D721Med (cell line): ENCODE results near the gene PHF3.

Experiments
- DNase-seq: peaks from one replicate; pipeline ENCODE4 v3.0.0; 2011; ENCODE audit warnings: low spot score; ENCODE audit not compliant: insufficient read length
- FAIRE-seq: peaks from 2 replicates; lab custom pipeline; 2011; peaks lifted over from hg19 to GRCh38; lab: Jason Lieb, UNC
- TF ChIP-seq, protein P1 (sequence below): IDR thresholded peaks from 2 replicates; pipeline ENCODE4 v1.5.1; 2012; ENCODE audit warnings: mild to moderate bottlenecking, control low read depth; ENCODE audit not compliant: insufficient read depth; ENCODE audit errors: missing control alignments

PHF3 gene, protein sequence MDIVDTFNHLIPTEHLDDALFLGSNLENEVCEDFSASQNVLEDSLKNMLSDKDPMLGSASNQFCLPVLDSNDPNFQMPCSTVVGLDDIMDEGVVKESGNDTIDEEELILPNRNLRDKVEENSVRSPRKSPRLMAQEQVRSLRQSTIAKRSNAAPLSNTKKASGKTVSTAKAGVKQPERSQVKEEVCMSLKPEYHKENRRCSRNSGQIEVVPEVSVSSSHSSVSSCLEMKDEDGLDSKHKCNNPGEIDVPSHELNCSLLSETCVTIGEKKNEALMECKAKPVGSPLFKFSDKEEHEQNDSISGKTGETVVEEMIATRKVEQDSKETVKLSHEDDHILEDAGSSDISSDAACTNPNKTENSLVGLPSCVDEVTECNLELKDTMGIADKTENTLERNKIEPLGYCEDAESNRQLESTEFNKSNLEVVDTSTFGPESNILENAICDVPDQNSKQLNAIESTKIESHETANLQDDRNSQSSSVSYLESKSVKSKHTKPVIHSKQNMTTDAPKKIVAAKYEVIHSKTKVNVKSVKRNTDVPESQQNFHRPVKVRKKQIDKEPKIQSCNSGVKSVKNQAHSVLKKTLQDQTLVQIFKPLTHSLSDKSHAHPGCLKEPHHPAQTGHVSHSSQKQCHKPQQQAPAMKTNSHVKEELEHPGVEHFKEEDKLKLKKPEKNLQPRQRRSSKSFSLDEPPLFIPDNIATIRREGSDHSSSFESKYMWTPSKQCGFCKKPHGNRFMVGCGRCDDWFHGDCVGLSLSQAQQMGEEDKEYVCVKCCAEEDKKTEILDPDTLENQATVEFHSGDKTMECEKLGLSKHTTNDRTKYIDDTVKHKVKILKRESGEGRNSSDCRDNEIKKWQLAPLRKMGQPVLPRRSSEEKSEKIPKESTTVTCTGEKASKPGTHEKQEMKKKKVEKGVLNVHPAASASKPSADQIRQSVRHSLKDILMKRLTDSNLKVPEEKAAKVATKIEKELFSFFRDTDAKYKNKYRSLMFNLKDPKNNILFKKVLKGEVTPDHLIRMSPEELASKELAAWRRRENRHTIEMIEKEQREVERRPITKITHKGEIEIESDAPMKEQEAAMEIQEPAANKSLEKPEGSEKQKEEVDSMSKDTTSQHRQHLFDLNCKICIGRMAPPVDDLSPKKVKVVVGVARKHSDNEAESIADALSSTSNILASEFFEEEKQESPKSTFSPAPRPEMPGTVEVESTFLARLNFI (N-terminal part only)

DNA sequence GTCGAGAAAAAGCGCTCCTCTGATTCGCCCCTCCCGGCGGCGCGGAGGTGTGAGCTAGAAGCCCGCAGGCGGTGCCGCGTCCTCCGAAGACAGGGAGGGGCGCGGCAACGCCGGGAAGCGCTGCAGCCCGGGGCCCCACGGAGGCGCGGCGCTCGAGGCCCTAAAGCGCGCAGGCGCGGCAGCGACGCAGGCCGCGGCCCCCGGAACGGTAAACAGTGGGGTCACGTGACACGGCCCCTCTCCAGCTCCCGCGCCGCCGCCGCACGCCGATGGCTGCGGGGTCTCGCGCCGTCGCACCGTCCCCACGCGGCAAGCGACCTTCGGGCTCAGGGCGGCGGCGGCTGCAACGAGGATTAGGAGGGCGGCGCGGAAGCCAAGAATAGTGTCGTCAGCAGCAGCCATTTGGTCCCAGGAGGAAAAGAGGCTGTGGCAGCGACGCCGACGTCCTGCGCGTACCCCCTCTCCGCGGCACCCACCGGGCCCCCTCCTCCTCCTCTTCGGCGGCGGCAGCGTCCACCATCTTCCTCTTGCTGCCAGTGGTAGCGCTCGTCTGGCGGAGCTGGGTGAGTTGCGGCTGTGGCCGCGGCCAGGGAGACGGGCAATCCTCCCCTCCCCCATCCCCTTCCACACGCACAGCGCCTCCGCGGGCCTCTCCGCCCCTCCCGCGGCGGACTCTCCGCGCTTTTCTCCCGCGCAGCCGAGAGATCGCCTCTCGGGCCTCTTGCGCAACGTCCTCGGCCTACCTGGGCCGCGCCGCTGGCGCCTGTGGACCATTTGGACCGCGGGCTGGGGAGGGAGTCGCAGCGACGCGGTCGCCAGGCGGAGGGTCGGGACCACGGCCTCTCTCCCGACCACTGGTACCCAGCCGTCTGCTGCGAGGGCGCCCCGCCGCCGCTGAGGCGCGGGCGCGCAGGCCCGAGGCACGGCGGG is at the start of gene PHF3:
Gene PHF3, plus strand, starts transcription at position 215 of the 930 bp plus-strand sequence. CDS start 10,750 bp downstream, outside the sequence.
- TF ChIP-seq, protein P1, sequence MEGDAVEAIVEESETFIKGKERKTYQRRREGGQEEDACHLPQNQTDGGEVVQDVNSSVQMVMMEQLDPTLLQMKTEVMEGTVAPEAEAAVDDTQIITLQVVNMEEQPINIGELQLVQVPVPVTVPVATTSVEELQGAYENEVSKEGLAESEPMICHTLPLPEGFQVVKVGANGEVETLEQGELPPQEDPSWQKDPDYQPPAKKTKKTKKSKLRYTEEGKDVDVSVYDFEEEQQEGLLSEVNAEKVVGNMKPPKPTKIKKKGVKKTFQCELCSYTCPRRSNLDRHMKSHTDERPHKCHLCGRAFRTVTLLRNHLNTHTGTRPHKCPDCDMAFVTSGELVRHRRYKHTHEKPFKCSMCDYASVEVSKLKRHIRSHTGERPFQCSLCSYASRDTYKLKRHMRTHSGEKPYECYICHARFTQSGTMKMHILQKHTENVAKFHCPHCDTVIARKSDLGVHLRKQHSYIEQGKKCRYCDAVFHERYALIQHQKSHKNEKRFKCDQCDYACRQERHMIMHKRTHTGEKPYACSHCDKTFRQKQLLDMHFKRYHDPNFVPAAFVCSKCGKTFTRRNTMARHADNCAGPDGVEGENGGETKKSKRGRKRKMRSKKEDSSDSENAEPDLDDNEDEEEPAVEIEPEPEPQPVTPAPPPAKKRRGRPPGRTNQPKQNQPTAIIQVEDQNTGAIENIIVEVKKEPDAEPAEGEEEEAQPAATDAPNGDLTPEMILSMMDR = no peak
- FAIRE-seq (no peak), DNase-seq (peak; percentile 52)

DNA sequence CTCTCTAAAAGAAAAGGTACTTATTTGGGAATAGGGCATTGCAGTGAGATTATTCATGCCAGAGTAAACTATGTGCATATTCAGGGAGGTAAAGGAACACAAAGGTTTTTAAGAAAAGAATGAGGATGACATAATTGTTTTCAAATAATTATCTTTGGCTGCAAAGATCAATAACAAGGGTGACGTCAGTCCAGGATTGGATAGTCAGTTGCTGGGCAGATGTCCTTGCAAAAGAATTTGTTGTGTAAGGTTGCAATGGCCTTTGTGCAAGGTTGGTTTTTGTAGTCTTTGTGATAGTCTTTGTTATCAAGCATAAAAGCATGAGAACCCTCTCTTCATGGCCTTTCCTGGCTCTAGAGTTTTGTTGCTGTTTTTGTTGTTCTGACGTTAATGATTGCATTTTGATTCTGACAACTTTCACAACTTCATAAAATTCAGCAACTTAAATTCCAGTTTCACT is 45.6 kb upstream of the PHF3 start:
- DNase-seq (no peak), FAIRE-seq (peak; percentile 11)
- TF ChIP-seq, protein P1 = no peak

DNA sequence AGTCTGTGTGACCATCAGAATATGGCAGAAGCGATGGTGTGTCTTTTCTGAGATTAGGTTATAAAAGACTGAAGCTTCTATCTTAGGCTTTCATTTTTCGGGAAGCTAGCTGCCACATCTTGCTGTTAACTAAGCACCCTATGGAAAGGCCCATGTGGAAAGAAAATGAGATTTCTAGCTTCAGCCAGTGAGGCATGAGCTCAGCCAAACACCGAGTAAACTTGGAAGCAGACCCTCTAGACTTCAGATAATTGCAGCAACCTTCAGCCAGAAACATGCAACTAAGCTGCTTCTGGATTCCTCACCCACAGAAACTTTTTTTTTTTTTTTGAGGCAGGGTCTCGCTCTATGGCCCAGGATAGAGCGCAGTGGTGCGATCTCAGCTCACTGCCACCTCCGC is 42.7 kb upstream of the PHF3 start:
- no peak for FAIRE-seq
- TF ChIP-seq, protein P1 = no peak
- DNase-seq = no peak

DNA sequence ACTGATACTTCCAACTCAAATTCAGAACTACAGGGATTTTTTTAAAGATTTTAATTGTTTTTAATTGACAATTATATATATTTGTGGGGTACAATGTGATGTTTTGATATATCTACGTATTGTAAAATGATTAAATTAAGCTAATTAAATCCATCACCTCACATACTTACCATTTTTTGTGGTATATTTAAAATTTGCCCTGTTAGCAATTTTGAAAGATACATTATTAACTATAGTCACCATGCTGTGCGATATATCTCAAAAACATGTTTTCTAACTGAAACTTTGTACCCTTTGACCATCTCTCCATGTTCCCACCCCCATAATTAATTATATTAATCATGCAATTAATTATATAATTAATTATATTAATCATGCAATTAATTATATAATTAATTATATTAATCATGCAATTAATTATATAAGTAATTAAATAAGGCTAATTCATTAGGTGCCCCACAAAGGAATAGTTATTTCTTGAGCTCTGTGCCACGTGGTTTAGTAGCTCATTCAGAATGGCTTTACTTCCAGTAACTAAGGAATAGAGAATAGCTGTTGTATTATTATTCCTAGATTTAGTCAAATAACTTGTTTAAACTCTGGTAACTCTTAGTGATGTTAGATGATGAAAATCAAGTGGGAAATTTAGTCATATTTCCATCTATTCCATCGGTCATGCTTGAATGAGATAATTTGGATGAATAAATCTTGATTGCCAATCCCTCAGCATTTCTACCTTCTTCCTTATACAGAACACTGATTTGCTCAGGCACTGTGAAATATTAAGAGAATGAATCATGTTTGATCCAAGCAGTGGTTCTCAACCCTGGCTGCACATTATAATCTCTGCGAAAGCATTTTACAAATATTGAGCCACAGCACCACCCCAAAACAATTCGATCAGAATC is 38.2 kb upstream of the PHF3 start:
- no peak for FAIRE-seq
- DNase-seq = no peak
- TF ChIP-seq, protein P1 = no peak

DNA sequence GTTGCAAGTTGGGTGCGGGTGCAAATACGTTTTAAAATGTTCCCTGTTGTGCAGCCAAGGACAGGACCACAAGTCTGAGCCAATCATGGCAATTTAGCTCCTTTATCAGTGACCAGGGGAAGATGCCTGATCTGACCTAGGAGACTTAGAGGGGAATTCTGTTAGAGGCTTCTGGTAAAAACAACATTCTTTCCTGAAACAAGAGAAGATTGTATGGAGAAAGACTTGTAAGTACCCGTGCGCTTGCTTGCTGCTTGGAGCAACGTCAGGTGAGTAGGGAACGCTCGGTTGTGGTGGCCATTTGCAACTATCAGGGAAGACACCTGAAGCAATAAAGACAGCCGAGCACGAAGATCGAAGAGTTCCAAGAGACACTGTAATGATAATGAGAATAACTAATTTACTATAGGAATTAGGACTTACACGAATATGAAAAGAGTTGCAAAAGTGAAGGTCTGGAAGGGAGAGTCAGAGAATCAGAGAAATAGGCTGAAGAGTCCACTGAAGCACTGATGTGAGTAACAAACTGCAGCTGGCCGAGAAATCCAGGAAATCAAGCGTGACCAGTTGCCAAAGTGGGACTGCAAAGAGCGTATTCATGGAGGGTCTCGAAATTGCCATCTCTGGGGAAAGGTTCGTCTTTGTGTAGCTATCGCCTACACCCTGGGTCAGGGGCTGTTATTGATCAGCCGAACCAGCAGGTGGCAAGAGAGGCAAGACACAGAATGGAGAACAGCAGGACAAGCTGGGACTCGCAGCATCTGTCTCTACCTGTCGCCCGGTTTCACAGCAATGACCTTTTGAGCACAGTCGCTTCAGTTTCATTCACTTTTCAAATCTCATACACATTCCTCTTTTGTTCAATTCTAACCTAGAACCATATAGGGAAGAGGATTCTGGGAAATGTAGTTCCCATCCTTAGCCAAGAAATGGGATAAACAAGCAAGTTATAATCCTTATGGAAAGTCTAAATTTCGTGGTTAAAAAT is 37.3 kb upstream of the PHF3 start:
- FAIRE-seq = peak; percentile 11
- DNase-seq = peak; percentile 25
- TF ChIP-seq, protein P1 = peak; percentile 83
